ENCODE data around the gene ZNHIT3. TPM values are rescaled to one million over a fixed set of nuclear protein-coding genes. Genes with fewer than 3 reads are reported as not detected.

ZNHIT3 gene
- total RNA-seq, 4 donors from 2014 or later = 21.0 to 31.5 (median 26.8) TPM

DNA sequence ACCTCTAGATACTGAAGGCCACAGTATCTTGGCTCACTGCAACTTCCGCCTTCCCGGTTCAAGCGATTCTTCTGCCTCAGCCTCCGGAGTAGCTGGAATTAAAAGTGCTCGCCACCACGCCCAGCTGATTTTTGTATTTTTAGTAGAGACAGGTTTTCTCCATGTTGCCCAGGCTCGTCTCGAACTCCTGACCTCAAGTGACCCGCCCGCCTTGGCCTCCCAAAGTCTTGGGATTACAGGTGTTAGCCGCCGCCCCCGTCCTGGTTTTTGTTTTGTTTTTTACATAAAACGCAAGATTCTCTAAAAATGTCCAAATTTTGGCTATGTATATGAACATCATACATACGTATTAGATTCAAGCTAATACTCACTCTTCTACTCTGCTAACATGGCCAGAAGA is 56.3 kb downstream of the ZNHIT3 start:
- no peak overlapping the region for H3K27ac ChIP-seq
- no peaks in the 10 kb centered on the region for H3K9me3 ChIP-seq
- TF ChIP-seq POLR2A (IDR thresholded peaks at IDR 0.05) = no peak
- no peak for TF ChIP-seq EP300 (IDR thresholded peaks at IDR 0.05)
- TF ChIP-seq, protein P1, sequence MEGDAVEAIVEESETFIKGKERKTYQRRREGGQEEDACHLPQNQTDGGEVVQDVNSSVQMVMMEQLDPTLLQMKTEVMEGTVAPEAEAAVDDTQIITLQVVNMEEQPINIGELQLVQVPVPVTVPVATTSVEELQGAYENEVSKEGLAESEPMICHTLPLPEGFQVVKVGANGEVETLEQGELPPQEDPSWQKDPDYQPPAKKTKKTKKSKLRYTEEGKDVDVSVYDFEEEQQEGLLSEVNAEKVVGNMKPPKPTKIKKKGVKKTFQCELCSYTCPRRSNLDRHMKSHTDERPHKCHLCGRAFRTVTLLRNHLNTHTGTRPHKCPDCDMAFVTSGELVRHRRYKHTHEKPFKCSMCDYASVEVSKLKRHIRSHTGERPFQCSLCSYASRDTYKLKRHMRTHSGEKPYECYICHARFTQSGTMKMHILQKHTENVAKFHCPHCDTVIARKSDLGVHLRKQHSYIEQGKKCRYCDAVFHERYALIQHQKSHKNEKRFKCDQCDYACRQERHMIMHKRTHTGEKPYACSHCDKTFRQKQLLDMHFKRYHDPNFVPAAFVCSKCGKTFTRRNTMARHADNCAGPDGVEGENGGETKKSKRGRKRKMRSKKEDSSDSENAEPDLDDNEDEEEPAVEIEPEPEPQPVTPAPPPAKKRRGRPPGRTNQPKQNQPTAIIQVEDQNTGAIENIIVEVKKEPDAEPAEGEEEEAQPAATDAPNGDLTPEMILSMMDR (IDR thresholded peaks at IDR 0.05) = no peak
- no peak for DNase-seq (ENCODE audit: low spot score in 2 of 2)
- H3K36me3 ChIP-seq = peaks cover 0 to 12% (median 0%) of the 10 kb centered on the region in 3 donors
- 90 to 95% methylated on average over 15 of the region's 15 CpGs for WGBS, 2 donors
- H3K27me3 ChIP-seq = no peaks in the 10 kb centered on the region
- H3K4me1 ChIP-seq = peaks cover 0 to 31% (median 27%) of the 10 kb centered on the region in 4 donors
- H3K4me3 ChIP-seq = no peak overlapping the region

DNA sequence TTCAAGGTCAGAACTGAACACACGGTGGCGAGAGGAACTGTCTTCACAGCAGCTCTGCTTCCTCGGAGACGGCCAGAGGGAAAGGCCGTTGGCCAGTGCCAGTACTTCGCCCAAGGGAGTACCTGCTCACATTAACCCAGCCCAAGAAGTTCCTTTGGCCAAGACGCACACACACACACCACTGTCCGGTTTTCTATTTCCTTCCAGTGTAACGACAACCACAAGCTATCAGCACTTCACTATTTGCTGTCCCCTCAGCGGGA is 57.5 kb downstream of the ZNHIT3 start:
- WGBS, 2 donors = 0 to 1% methylated on average over 10 of the region's 10 CpGs
- TF ChIP-seq, protein P1 (IDR thresholded peaks at IDR 0.05) = peak in 1 of 5 experiments; percentile 28
- TF ChIP-seq EP300 (IDR thresholded peaks at IDR 0.05) (no peak), POLR2A (IDR thresholded peaks at IDR 0.05) (no peak)
- Histone ChIP-seq H3K9me3 (no peaks in the 10 kb centered on the region), H3K36me3 (peaks cover 0 to under 1% (median 0%) of the 10 kb centered on the region in 3 donors), H3K4me1 (peaks cover 0 to 43% (median 39%) of the 10 kb centered on the region in 4 donors), H3K4me3 (peak overlapping the region; percentile 93 to 98 (median 96)), H3K27ac (peak overlapping the region; percentile 98 to 100 (median 99)), H3K27me3 (no peaks in the 10 kb centered on the region)
- DNase-seq (ENCODE audit: low spot score in 2 of 2) = no peak

DNA sequence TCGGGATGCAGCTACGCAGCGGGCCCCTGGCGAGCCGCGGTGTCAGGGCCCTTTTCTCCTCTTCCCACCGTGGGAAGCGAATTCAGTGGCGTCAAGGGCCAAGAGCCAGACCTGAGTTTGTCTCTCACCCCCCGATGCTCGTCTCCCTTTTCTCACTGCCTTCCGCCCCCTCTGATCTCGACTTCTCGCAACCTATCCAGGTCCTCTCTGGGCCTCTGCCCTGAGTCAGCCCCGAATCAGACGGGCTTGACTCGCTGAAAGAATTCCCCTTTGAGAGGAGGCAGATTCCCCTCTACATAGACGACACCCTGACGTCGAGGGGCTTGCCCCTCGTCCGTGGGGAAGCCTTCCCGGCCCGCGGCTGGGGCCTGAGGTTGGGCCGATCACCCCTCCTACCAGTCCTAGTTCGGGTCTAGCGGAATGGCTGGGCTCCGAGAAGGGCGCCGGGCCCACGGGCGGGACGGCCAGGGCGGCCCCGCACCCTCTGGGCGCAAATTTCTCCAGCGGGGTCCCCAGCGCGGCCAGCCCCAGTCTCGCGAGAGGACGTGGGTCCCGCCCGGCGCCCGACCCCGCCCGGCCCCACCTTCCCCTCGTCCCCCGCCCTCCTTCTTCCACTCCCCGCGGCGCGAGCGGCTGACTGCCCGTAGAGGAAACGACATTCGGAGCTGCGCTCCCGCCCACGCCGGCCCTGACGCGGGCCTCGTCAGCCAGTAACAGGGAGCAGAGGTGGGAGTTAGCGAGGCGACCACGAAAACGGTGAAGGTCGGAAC is 58.0 kb downstream of the ZNHIT3 start, which contains the start of gene GGNBP2:
TSS of gene GGNBP2 (plus strand) at position 613 of the 770 bp plus-strand sequence. CDS start 806 bp downstream, outside the sequence.
- Histone ChIP-seq H3K27ac (peak within 1 kb of the TSS; percentile 98 to 100 (median 99)), H3K27me3 (no peaks in the 10 kb centered on the region), H3K9me3 (no peaks in the 10 kb centered on the region), H3K36me3 (no peaks in the 10 kb centered on the region), H3K4me1 (peaks cover 0 to 48% (median 41%) of the 10 kb centered on the region in 4 donors), H3K4me3 (peak within 1 kb of the TSS; percentile 93 to 98 (median 96))
- WGBS, 2 donors = 0 to 1% methylated on average over 17 to 60 of the region's 71 CpGs
- DNase-seq (ENCODE audit: low spot score in 2 of 2) = peak; percentile 82 to 83
- TF ChIP-seq, protein P1 (IDR thresholded peaks at IDR 0.05) = peak in 1 of 5 experiments; percentile 4
- peak in 1 of 2 donors; percentile 97 for TF ChIP-seq EP300 (IDR thresholded peaks at IDR 0.05)
- peak; percentile 71 to 88 for TF ChIP-seq POLR2A (IDR thresholded peaks at IDR 0.05)

DNA sequence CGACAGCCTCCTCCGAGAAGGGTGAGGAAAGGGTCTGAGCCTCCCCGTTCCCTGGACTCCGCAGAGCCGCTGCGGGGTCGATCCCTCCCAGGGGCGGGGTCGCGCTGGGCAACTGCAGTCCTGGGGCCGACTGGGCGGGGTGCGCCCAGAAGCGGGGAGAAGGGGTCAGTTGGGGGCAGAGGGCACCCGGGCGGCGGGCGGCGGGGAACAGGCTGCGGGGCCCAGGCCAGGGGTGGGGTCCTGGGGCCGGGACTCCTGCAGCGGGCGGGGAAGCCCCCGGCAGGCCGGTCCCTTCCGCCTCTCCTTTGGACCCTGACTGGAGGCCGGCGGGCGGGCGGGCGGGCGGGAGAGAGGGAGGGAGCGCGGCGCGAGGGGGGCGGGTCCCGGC is 58.6 kb downstream of the ZNHIT3 start:
- Histone ChIP-seq H3K4me1 (peaks cover 0 to 54% (median 41%) of the 10 kb centered on the region in 4 donors), H3K27me3 (no peaks in the 10 kb centered on the region), H3K27ac (peak overlapping the region; percentile 98 to 100 (median 99)), H3K9me3 (no peaks in the 10 kb centered on the region), H3K36me3 (no peaks in the 10 kb centered on the region), H3K4me3 (peak overlapping the region; percentile 93 to 98 (median 96))
- DNase-seq (ENCODE audit: low spot score in 2 of 2) = no peak
- WGBS, 2 donors = 0% methylated on average over 10 of the region's 38 CpGs; no CpG with 5 or more reads in 1 of the 2 donors
- TF ChIP-seq POLR2A (IDR thresholded peaks at IDR 0.05) = no peak
- TF ChIP-seq EP300 (IDR thresholded peaks at IDR 0.05) = peak in 1 of 2 donors; percentile 1

Small RNAs within 50 kb of the gene (small RNA-seq; reads per million reads assigned to genes)
- not detected for gene RNA5SP439

Other genes with a start within 250 kb of the ZNHIT3 start
- gene TBC1D3I, start 222.1 kb upstream of the ZNHIT3 start, total RNA-seq = 1 to 10 TPM in 1 of 4 donors, not detected in 3; 2.7 TPM
- gene TBC1D3G, start 162.8 kb upstream of the ZNHIT3 start, total RNA-seq = not detected
- gene TBC1D3H, start 98.2 kb upstream of the ZNHIT3 start, total RNA-seq = 1 to 10 TPM in 1 of 4 donors, not detected in 3; 5.9 TPM
- 100 to 1,000 TPM in 1 of 4 donors, 10 to 100 TPM in 3; 33.3 to 120 (median 69.8) TPM for gene MYO19, start 48.2 kb downstream of the ZNHIT3 start, total RNA-seq
- gene PIGW, start 48.3 kb downstream of the ZNHIT3 start, total RNA-seq = 1 to 10 TPM; 2.7 to 5.7 (median 3.4) TPM
- 100 to 1,000 TPM in 1 of 4 donors, 10 to 100 TPM in 3; 53.6 to 107 (median 79.4) TPM for gene GGNBP2, start 58.2 kb downstream of the ZNHIT3 start, total RNA-seq
- gene DHRS11, start 105.2 kb downstream of the ZNHIT3 start, total RNA-seq = 10 to 100 TPM in 1 of 4 donors, 1 to 10 TPM in 2, under 1 TPM in 1; 0.78 to 14.7 (median 6.9) TPM
- gene MRM1, start 114.9 kb downstream of the ZNHIT3 start, total RNA-seq = 10 to 100 TPM in 3 of 4 donors, 1 to 10 TPM in 1; 9.8 to 14.2 (median 11.5) TPM

Data from tibial nerve (tissue), 4 donors.